Measurements from ENCODE around the gene ASIC4.
A peak's percentile ranks its signal among the peaks of the same experiment; 100 is the strongest.

ASIC4 gene

DNA sequence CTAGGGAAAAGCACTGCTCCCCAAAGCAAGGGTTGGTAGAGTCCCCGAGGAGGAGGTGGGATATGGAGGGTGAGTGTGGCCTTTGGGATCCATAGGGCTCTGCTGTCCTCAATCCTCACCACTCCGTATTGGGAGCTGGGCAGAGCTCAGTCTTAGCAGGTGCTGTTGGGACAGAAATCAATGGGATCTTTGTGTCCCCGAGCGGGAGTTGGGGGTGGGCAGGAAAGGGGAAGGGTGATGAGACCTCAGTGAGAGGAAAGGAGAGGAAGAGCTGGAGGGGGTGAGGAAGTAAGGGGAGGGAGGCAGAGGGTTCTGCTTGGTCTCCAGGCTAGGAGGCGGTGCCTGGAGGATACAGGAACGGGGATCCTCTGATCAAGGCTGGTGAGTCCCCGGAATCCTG, 2.6 kb downstream of the ASIC4 start:
- DNase-seq = no peak

DNA sequence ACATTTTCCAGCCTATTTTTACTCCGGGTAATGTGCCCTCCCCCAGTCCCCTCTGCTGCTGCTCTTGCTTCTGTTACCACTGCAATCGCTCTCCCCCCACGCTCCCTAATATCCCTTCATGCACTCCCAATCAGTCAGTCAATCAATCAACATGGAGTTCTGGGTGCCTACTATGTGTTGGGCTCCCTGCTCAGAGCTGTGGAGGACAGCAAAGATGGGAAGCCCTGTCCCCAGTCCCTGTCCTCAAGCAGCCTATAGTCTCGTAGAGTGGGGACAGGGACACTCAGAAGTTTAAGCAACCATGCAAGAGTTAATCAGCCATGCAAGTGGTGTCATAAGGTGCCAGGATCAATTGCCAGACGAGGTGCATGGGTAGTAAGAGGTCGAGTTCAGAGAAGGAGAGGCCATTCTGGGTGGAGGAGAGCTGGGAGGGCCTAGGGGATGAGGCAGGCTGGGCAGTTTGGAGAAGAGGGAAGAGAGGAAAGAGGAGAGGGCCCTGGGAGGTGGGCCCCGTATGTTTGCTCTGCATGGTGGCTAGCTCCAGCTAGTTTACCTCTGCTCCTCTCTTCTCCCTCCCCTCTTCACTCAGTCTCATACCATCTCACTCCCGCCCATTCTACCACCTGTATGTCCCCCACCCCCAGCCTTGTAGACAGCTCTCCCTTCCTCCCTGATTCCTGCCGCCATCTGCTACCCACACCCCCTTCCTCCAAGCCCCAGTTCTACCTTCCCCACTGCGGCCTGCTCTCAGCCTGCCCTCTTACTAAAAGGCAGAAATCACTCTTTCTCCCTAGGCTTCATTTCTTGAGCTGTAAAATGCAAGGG, 3.9 kb downstream of the ASIC4 start:
- peak; percentile 63 for DNase-seq

DNA sequence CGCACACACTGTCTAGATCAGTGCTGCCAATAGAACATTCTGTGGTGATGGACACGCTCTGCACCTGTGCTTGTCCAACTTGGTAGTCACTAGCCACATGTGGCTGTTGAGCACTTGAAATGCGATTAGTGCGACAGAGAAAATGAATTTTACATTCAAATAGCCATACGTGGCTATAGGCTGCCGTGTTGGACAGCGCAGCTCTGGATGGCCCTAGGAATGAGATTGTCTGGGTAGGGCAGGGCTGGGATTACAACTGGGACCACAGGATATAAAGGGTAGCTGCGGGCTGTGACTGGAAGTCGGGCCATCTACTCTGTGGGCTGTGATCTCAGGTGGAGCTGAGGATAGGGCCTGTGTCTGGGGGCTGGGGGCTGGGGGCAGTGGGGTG, 5.2 kb downstream of the ASIC4 start:
- no peak for DNase-seq

DNA sequence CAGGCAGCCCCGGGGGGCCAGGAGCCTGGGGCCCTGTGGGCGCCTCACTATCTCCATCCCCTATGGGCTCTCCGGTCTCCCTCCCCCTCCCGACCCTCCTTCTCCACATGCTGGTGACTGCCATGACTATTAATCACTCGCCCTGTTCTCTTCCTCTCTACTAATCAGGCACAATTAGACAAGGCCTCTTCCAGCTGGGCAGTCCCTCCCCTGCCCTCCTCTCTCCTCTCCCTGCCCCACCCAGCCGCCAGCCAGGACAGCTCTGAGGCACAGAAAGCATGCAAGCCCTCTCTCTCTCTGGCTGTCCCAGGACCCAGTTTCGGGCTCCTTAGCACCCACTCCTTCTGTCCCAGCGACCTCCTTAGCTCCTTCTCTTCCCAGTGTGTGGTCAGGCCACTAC, 5.8 kb downstream of the ASIC4 start:
- peak; percentile 36 for DNase-seq

DNA sequence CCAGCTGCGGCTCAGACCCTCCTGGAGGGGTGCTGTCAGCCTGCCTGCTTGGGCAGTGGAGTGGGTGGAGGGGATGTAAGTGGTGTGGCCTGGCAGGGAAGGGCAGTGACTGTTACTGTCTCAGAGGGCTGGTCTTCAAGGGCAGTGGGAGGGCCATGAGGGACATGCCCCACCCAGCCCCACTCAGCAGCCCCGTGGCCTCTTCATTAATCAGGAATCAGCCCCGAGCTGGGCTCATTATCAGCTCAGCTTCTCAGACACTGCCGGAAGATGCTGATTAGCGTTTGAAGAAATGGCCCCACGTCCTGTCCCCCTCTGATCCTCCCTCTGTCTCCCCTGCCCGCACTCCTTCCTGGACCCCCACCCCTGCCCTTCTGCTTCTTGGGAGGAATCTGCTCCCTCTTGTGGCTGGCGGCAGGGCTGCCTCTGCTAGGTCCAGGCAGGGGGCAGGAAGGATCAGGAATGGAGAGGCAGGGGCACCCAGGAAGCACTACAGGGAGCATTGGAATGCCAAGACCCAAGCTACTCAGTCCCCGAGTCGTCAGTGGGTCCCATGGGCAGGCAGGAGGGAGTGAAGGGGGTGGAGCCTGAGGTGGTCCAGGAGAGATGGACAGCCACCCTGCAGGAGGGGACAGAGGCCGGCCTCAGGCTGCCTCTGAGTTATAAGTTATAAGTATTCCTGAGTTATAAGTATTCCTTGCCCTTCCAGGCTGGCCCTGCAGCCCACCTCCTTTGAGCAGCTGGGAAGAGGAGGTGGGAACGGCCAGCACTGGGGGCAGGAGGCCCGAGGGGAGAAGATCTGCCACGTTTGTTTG, 7.0 kb downstream of the ASIC4 start:
- peak; percentile 75 for DNase-seq

DNA sequence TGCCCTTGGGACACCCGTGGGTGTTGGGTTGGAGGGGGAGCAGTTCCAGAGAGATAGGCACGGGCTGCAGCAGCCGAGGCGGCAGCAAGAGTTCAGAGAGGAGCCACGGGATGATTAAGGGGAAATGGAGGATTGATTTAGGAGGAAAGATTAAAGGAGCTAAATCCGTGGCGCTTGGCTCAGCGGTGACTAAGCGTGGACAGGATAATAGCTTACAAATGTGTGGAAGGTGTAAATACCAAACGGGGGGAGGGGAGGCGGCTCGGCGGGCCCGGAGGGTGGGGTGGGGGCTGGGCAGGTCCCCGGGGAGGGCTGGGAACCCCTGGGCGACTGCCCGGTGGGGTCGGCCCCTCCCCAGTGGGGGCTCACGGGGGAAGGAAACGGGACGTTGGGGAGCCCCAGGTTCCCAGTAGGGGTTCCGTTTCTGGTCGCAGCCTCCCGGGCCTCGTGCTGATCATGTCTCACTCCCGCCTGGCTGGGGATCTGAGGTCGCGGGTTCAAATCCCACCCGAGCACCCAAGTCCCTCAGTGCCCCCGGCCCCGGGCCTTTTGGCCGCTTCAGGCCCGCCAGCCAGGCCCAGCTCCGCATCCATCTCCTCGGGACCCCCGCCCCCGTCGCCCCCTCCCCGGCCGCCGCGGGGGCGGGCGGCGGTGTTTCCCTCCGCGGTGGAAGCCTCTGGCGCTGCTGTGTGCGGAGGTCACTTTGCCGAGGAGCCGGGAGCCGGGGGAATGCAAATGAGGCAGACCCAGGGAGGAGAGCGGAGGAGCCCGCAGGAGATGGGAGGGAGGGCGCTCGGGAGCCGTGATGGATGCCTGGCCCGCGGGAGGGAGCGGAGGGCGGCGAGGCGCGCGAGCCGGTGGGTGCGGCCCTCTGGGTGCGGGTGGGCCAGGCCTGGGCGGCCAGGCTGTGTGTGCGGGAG, 8.1 kb downstream of the ASIC4 start:
- DNase-seq = peak; percentile 46

DNA sequence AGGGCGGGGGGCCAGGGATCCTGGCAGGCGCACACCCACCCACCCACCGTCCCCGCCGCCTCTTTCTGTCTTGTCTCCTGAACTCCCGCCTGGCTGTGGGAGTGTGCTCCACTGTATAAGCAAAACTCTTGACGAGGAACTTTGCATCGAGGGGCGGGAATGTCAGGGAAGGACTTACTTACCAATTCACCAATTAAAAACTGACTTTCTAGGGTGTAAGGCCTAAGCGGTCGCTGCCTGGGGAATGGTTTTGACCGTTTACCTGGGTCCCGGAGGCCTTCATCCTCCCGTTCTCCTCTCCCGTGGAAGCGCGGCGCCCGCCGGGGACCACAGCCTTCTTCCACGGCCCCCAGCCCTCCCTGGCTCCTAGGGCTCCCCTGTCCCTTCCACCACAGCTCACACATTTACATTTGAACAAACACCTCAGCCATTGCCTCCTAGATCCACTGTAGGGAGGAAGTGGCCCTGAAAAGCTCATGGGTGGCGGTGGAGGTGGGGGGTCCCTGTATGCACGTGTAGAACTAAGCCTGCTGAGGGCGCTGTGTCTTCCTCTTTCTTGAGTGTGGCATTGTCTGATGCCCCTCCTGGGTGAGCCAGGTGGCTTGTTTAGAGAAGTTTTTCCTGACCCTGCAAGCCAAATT, 8.9 kb downstream of the ASIC4 start:
- DNase-seq = peak; percentile 36

DNA sequence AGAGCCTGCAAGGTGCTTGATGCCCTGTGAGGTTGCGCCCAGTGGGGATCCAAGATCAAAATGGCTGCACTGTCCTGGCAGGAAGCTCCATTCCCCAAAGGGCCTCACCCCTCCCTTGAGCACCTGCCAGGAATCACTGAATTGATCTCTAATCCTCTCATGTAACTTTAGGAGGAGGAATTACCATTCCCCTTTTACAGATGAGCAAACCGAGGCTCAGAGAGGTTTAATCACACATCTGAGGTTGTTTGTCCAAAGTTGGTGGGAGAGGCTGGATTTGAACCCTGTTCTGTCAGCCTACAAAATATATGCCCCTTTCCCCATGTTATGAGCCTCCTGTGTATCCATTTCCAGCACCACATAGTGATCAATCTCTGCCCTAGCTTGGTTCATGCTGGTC, 10.5 kb downstream of the ASIC4 start:
- DNase-seq = no peak

DNA sequence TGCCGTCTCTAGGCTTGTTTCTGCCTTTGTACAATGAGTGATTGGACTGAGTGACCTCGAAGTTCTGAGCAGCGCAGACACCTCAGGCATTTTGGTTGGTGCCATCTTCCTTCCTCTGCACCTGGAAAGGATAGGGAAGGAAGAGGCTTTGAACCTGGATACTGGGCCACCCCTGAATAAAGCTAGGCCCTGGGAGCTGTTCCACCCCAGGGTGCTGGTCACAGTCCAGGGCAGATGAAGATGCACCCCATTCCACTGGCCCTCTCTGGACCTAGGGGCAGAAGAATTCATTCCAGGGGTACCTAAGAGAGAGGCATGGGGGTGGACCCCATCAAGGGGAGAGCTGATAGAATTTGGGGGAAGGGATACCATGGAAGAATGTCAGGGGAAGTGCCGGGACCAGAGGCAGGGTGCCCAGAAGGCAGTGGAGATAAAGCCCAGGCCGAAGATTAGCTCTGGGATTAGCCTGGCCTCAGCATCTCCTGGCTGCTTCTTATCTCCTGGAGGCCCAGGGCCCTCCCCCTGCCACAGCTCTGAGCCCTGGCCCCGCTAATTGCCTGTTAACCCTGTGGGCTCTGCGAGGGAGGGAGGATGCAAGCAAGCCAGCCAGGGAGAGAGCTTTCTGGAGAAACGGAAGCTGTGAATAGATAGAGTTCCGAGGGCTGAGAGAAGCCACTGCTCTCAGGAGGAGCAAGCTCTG, 11.4 kb downstream of the ASIC4 start:
- no peak for DNase-seq

DNA sequence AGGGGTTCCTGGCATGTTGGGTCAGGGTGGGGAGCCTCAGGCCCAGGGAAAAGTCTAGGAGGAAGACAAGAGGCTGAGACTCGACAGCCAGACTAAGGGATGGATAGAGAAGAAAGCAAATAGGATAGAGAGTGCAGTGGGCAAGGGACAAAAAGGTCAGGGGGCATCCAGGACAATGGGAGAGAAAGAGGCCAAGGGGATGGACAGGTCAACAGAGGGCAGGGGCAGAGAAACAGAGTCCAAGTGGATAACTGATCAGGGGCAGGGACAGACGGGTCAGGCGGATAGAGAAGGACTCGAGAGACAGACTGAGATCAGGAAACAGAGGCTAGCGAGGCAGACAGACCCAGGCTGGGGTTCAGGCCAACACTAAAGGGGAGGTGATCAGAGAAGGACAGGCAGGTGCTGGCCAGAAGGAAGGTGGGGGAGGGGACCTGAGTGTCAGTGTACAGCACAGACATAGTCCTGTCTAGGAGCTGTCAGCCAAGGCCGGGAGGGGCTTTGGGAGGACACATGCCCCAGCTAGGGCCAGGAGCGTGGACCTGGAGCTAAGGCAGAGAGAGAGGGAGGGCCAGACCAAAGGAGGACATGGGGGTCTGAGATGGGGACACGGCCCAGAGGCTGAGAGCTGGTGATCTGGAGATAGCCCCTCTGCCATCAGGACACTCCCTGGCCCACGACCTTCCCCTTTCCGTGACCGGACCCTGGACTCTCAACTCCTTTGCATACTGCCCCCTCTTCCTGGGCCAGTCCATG, 12.2 kb downstream of the ASIC4 start:
- no peak for DNase-seq

DNA sequence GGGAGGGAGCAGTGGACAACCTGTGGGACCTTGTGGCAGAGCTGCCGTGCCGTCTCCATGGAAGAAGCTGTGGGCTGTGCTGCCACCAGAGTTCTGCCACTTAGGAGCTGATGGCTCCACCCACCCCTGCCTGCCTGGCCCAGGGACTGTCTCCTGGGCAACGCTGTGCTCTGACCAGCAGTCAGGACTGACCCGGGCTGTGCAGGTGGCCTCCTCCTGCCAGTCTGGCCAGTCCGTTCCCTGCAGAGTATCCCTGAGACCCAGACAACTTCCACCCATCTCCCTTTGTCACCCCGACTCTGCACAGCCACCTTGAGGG, 12.8 kb downstream of the ASIC4 start:
- DNase-seq = peak; percentile 20

DNA sequence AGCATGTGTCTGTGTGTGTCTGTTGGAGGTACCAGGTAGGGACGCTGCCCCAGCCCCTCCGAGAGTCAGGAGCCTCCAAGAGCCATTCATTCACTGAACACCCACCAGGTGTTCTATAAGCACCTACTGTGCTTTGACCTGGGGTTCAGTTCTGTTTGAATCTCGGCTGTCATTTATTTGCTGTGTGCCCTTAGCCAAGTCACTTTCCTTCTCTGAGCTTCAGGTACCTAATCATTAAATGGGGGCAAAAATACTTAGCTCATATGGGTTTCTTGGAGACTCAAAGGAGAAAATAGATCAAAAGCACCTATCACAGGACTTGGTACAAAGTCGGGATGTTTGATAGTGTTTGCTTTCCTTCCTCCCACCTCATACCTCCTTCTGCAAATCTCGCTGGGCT, 13.2 kb downstream of the ASIC4 start:
- no peak for DNase-seq

DNA sequence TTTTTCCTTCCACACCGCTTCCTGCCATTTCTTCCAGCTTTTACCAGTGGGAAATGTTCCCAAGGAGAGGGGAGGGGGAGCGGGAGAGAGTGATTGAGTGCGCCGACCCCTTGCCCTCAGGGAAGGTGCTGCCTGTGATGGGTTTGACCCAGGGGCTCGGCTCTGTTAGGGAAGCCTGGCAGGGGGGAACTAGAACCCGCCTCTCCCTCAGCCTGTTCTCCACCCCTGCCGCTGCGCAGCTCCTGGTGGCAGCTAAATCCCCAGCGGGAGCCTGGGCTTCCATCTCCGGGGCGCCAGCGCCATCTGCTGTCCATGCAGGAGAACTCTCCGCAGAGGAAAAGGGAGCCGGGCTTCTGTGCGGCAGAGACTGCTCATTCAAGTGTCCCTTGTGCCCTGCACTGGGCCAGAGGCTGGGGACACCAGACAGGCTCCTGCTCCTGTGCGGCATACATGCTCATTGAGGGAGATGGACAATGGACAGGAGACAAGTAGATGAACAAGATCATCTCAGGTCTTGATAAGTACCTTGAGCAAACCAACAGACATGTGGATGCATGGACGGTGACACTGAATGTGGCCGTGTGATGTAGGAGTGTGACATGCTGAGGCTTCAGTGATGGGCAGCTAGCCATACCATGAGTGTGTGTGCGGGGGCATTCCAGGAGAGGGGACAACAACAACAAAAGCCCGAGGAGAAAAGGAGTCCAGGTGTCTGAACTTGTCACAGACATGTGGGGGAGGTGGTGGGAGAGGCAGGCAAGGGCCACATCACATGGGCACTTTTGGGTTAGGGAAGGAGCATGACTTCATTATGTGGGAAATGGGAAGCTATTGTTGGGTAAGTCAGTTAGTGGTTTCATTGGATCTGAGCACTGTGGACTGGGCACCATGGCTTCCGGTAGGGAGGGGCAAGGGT, 16.0 kb downstream of the ASIC4 start:
- DNase-seq = peak; percentile 83

DNA sequence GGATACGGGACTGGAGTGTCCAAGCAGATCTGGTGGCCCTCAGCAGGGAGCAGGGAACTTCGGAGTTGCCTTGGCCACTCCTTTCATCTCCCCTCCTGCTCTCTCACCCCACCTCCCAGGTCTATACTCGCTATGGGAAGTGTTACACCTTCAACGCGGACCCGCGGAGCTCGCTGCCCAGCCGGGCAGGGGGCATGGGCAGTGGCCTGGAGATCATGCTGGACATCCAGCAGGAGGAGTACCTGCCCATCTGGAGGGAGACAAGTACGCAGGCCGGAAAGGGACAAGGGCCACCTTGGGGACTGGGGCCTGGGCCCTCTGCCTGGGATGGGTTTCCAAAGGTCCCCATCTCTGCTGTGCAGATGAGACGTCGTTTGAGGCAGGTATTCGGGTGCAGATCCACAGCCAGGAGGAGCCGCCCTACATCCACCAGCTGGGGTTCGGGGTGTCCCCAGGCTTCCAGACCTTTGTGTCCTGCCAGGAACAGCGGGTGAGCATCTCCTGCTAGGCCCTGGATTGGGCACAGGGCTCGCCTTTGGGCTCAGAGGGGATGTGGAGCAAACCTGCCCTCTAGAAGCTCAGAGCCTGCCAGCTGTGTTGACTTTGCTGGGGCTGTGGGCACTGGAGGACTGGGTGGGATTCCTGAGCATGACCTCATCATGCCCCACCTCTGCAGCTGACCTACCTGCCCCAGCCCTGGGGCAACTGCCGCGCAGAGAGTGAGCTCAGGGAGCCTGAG, 17.5 kb downstream of the ASIC4 start:
- DNase-seq = peak; percentile 25

DNA sequence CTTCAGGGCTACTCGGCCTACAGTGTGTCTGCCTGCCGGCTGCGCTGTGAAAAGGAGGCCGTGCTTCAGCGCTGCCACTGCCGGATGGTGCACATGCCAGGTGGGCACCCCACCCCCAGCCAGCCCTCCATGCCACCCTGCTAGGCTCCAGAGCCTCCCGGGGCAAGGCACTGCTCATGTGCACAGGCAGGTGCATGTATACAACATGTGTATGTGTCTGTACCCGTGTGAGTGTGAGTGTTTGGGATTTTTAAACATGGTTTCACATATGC, 18.0 kb downstream of the ASIC4 start:
- no peak for DNase-seq

DNA sequence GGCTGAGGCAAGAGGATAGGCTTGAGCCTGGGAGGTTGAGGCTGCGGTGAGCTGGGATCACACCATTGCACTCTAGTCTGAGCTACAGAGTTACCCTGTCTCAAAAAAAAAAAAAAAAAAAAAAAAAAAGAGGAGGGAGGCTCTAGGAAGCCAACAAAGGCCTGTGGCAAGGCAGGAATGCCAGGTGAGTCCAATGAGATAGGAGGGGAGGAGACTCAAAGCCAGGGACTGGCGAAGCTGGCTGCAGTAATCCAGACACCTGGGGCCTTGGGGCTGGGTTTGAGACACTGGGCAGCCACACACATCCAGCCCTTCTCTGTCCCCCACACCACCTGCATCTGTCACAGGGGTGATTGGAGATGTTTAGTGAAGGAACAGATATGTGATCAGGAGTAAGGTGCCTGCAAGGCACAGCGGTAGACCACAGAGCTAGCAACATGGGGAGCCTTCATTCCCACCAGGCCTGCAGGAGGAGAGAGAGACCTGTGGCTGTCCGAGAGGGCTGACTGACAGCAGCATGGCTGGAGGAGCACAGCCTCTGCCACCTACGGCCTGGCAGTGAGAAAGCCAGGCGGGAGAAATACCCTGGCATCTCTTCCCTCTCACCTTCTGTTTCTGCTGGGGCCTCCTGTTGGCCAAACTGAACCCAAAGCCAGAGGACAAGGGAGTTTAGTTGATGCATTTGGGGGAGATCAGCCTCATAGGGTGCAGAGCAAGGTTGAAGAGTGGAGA, 19.8 kb downstream of the ASIC4 start:
- peak; percentile 16 for DNase-seq

DNA sequence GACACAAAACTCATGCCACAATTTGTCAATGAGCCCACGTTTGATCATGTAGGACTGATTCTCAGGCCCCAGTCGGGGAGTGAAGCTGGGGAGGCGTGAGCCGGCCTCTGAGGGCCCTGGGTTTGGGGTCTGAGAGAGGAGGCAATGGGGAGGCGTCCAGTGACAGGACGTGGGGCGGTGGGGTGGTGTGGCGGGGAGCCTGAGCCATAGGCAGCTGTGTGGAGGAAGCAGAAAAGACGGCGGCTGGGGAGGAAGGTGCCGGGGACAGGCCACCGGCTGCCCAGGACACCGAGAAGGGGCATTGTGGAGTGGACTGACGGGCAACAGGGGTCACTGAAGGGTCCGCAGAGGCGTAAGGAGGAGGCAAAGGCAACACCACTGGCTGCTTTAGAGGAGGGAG, 22.1 kb downstream of the ASIC4 start:
- DNase-seq = no peak

DNA sequence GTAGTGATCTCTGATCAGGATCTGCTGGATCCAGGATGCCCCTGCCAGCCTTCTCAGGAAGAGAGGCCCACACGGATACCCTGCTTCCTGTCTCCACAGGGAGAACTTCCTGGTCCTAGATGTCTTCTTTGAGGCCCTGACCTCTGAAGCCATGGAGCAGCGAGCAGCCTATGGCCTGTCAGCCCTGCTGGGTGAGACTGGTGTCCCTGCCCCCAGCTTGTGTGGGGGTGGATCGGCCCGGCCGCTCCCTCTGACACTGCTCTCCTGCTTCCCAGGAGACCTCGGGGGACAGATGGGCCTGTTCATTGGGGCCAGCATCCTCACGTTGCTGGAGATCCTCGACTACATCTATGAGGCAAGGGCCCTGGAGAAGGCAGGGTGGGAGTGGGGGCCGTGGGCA, 22.7 kb downstream of the ASIC4 start:
- no peak for DNase-seq
